Measurements from ENCODE around the gene SLF1.

DNA sequence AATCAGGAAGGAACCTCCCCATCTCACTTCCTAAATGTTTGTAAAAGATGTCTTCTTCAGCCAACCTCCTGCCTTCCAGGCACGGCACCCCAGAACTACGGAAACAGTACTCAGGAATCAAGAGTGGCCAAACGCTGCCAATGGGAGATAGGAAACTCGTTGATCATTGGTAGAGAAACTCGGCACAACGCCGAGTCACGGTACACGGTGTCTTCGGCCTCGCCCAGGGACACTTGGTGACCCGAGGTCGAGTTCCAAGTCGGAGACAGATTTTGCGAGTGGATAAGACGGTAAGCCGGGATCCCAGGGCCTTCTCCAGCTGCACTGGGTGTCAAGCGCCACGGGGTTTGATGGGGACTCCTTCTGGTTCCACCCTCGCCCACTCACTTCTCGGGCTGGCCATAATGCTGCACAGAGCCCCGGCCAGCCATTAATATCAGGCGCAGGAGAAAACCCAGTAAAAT lies 408 bp upstream of the SLF1 start:
- TF ChIP-seq, protein P1, sequence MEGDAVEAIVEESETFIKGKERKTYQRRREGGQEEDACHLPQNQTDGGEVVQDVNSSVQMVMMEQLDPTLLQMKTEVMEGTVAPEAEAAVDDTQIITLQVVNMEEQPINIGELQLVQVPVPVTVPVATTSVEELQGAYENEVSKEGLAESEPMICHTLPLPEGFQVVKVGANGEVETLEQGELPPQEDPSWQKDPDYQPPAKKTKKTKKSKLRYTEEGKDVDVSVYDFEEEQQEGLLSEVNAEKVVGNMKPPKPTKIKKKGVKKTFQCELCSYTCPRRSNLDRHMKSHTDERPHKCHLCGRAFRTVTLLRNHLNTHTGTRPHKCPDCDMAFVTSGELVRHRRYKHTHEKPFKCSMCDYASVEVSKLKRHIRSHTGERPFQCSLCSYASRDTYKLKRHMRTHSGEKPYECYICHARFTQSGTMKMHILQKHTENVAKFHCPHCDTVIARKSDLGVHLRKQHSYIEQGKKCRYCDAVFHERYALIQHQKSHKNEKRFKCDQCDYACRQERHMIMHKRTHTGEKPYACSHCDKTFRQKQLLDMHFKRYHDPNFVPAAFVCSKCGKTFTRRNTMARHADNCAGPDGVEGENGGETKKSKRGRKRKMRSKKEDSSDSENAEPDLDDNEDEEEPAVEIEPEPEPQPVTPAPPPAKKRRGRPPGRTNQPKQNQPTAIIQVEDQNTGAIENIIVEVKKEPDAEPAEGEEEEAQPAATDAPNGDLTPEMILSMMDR (IDR thresholded peaks at IDR 0.05): no peak
- TF ChIP-seq POLR2A (IDR thresholded peaks at IDR 0.05): no peak

Data from testis (tissue), 2 donors.